ENCODE data around the gene CDC73. TPM values are rescaled to one million over a fixed set of nuclear protein-coding genes. Genes with fewer than 3 reads are reported as not detected.

CDC73 gene
- total and polyA plus RNA-seq, 9 of the 15 experiments (the other 6 are each of a cell fraction or from before 2014, with no cell fraction given), result 19.0 to 61.7 (median 30.1) TPM

GRCh38 chr1:193110864-193111263 lies 11.0 kb upstream of the CDC73 start:
- H3K79me2 ChIP-seq (ENCODE audit: control insufficient read depth, insufficient read depth, low read length), result peaks cover 26% of the 10 kb centered on the region
- H3K9me3 ChIP-seq (replicated peaks; ENCODE audit: control insufficient read depth, insufficient read depth, low read depth, low read length), result no peaks in the 10 kb centered on the region
- FAIRE-seq, result no peak
- no peaks in the 10 kb centered on the region for H4K20me1 ChIP-seq (replicated peaks; ENCODE audit: control insufficient read depth, insufficient read depth, low read length)
- peaks cover 19 to 34% of the 10 kb centered on the region in 2 experiments for H3K4me1 ChIP-seq (replicated peaks in 1 of 2; ENCODE audit: control insufficient read depth in 2 of 2, insufficient read depth in 2 of 2, low read length in 2 of 2)
- no peak overlapping the region for H3K4me2 ChIP-seq (ENCODE audit: insufficient read depth, low read length)
- H3K9ac ChIP-seq (ENCODE audit: insufficient read depth in 1 of 2, low read depth in 2 of 2, low read length in 2 of 2), result peak overlapping the region in 1 of 2 experiments; percentile 52; a peak in 1 of 4 replicates
- CTCF ChIA-PET (ENCODE audit: low intra/inter-chr PET ratio), result no interaction called here
- WGBS (ENCODE audit: insufficient coverage, low coverage, missing lambda C conversion rate), result 46% methylated on average over 3 of the region's 3 CpGs
- no peaks in the 10 kb centered on the region for H3K36me3 ChIP-seq (ENCODE audit: control insufficient read depth, insufficient read depth, low read length)
- no TSS peak for BruUV-seq (replicated peaks)
- in situ Hi-C loops (cut with MboI), result no loop called here
- peak overlapping the region; percentile 86; the same call in 1 of the 2 replicates for H2AFZ ChIP-seq (ENCODE audit: low read depth, low read length)
- POLR2A ChIA-PET, result interaction anchor here (1.1 kb wide), 1 partner anchor 11 kb away, joined by 7 read pairs; the partner anchor contains the start of gene CDC73
- H3K27me3 ChIP-seq (ENCODE audit: control insufficient read depth in 2 of 2, insufficient read depth in 2 of 2, low read length in 2 of 2), result no peaks in the 10 kb centered on the region
- no peak overlapping the region for H3K4me3 ChIP-seq
- no peaks in the 10 kb centered on the region for H3K9me1 ChIP-seq (ENCODE audit: control insufficient read depth, insufficient read depth, low read length)
- no peak for DNase-seq (ENCODE audit: extremely low read depth in 1 of 4, low spot score in 3 of 4)
- ATAC-seq, result no peak
- intact Hi-C loops (cut with micrococcal nuclease), result no loop called here
- peak overlapping the region; percentile 56; the same call in 1 of the 3 replicates for H3K27ac ChIP-seq (ENCODE audit: extremely low read depth, low read depth, low read length)
- TF ChIP-seq ZC3H11A (IDR thresholded peaks at IDR 0.05; ENCODE audit: low read depth, low read length) (no peak), SMAD3 (CRISPR knock-in tag; conservative IDR thresholded peaks at IDR 0.05) (no peak), BRD4 (IDR thresholded peaks at IDR 0.05) (no peak), ZNF75A (CRISPR knock-in tag; IDR thresholded peaks at IDR 0.05) (no peak), ZZZ3 (IDR thresholded peaks at IDR 0.05) (no peak), GTF2F1 (IDR thresholded peaks at IDR 0.05; ENCODE audit: low read depth, low read length) (no peak), KDM5B (IDR thresholded peaks at IDR 0.05; ENCODE audit: insufficient replicate concordance, low read depth, low read length) (no peak), KDM1A (IDR thresholded peaks at IDR 0.05) (no peak), EZH2 (IDR thresholded peaks at IDR 0.05; ENCODE audit: borderline replicate concordance, low read depth, low read length) (no peak), HLTF (IDR thresholded peaks at IDR 0.05) (no peak), ZNF175 (CRISPR knock-in tag; IDR thresholded peaks at IDR 0.05; ENCODE audit: low read depth) (peak; percentile 15; the same call in 1 of the 2 replicates), ZNF311 (CRISPR knock-in tag; IDR thresholded peaks at IDR 0.05) (no peak), NR2F6 (CRISPR knock-in tag; IDR thresholded peaks at IDR 0.05) (no peak), NFATC3 (IDR thresholded peaks at IDR 0.05) (no peak), FOXJ2 (tag; IDR thresholded peaks at IDR 0.05) (0 out of 2 replicates have a peak, but pooled peaks have one; percentile 55), SUPT5H (IDR thresholded peaks at IDR 0.05) (no peak), ZNF507 (tag; conservative IDR thresholded peaks at IDR 0.05) (no peak), CCAR2 (IDR thresholded peaks at IDR 0.05; ENCODE audit: low read depth, low read length) (no peak)
- TF ChIP-seq, protein P1, sequence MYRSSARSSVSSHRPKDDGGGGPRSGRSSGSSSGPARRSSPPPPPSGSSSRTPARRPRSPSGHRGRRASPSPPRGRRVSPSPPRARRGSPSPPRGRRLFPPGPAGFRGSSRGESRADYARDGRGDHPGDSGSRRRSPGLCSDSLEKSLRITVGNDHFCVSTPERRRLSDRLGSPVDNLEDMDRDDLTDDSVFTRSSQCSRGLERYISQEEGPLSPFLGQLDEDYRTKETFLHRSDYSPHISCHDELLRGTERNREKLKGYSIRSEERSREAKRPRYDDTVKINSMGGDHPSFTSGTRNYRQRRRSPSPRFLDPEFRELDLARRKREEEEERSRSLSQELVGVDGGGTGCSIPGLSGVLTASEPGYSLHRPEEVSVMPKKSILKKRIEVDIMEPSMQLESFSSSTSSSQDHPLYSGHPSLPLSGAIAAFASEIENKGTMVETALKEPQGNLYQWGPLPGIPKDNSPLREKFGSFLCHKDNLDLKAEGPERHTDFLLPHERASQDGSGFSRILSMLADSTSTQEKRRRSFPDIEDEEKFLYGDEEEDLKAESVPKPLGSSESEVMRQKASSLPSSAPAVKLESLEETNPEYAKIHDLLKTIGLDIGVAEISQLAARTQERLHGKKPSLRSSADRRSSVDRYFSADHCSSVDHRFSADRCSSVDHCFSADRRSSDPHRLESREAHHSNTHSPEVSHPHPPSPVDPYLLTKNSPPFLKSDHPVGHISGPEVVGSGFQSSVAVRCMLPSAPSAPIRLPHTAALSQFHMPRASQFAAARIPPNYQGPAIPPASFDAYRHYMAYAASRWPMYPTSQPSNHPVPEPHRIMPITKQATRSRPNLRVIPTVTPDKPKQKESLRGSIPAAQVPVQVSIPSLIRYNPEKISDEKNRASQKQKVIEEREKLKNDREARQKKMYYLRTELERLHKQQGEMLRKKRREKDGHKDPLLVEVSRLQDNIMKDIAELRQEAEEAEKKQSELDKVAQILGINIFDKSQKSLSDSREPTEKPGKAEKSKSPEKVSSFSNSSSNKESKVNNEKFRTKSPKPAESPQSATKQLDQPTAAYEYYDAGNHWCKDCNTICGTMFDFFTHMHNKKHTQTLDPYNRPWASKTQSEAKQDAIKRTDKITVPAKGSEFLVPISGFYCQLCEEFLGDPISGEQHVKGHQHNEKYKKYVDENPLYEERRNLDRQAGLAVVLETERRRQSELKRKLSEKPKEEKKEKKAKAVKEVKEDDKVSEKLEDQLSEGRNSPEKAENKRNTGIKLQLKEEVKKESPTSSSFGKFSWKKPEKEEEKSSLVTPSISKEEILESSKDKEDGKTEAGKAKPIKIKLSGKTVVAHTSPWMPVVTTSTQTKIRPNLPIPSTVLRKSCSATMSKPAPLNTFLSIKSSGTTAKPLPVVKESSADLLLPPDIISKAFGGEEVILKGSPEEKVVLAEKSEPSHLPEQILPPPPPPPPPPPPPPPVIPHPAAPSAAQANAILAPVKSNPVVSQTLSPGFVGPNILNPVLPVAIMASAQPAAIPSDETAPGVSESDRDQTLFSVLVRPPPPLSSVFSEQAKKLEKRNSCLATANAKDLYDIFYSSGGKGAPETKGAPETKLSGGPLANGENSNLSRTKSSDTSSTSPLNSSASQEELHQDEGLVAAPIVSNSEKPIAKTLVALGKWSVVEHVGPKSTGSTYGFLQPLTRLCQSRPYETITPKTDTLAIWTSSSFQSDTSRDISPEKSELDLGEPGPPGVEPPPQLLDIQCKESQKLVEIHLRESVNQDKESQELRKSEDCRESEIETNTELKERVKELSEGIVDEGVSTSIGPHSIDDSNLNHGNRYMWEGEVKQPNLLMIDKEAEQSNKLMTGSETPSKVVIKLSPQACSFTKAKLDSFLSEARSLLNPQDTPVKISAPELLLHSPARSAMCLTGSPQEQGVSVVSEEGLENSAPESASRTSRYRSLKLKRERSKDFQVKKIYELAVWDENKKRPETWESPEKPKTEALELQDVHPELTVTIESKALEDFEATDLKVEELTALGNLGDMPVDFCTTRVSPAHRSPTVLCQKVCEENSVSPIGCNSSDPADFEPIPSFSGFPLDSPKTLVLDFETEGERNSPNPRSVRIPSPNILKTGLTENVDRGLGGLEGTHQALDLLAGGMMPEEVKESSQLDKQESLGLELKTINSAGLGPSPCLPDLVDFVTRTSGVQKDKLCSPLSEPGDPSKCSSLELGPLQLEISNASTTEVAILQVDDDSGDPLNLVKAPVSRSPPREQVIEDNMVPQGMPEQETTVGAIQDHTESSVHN (IDR thresholded peaks at IDR 0.05; ENCODE audit: borderline replicate concordance in 1 of 2, low read depth in 1 of 2), result no peak
